ENCODE data around the gene MMP24OS.
A peak's percentile ranks its signal among the peaks of the same experiment; 100 is the strongest.
"Not testable (repeated sequence)": the region's sequence is repeated elsewhere in the genome, so short reads cannot be mapped to it uniquely, and the experiment has no call there.

The MMP24OS gene

GRCh38 chr20:35262731-35263531 lies 15.0 kb downstream of the MMP24OS start:
- in situ Hi-C loops (cut with HindIII; ENCODE audit: low pct_ligation_motif_present, low pct_unique_long_range_greater_than_20kb, low sequenced_read_pairs): not testable (repeated sequence)
- DNase-seq: peak; percentile 94

- in situ Hi-C loops (cut with HindIII; ENCODE audit: low pct_ligation_motif_present, low pct_unique_long_range_greater_than_20kb, low sequenced_read_pairs); DNase-seq: not testable (repeated sequence)
Measured at GRCh38 chr20:35262321-35262720, 15.6 kb downstream of the MMP24OS start.

GRCh38 chr20:35260426-35260825 lies 17.5 kb downstream of the MMP24OS start:
- in situ Hi-C loops (cut with HindIII; ENCODE audit: low pct_ligation_motif_present, low pct_unique_long_range_greater_than_20kb, low sequenced_read_pairs): no loop called here
- DNase-seq: no peak

- no peak for DNase-seq
- in situ Hi-C loops (cut with HindIII; ENCODE audit: low pct_ligation_motif_present, low pct_unique_long_range_greater_than_20kb, low sequenced_read_pairs): no loop called here
Measured at GRCh38 chr20:35257175-35257909, 20.6 kb downstream of the MMP24OS start.

GRCh38 chr20:35254448-35254999 lies 23.4 kb downstream of the MMP24OS start:
- in situ Hi-C loops (cut with HindIII; ENCODE audit: low pct_ligation_motif_present, low pct_unique_long_range_greater_than_20kb, low sequenced_read_pairs): no loop called here
- DNase-seq: no peak

GRCh38 chr20:35253010-35253409 lies 24.9 kb downstream of the MMP24OS start:
- no peak for DNase-seq
- in situ Hi-C loops (cut with HindIII; ENCODE audit: low pct_ligation_motif_present, low pct_unique_long_range_greater_than_20kb, low sequenced_read_pairs): no loop called here

DNA sequence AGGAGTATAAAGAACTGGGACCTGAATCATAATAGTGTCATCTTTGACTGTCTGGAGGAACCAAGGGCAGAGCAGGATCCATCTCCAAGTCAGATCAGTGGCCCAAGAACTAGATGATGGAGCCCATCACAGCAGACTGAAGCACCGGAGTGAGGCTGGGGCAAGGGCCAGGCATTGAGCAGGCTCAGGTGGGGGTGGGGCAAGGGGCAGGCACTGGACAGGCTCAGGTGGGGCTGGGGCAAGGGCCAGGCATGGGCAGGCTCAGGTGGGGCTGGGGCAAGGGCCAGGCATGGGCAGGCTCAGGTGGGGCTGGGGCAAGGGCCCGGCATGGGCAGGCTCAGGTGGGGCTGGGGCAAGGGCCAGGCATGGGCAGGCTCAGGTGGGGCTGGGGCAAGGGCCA lies 25.3 kb downstream of the MMP24OS start:
- in situ Hi-C loops (cut with HindIII; ENCODE audit: low pct_ligation_motif_present, low pct_unique_long_range_greater_than_20kb, low sequenced_read_pairs); DNase-seq: not testable (repeated sequence)

- in situ Hi-C loops (cut with HindIII; ENCODE audit: low pct_ligation_motif_present, low pct_unique_long_range_greater_than_20kb, low sequenced_read_pairs): no loop called here
- no peak for DNase-seq
Measured at GRCh38 chr20:35252037-35252461, 25.9 kb downstream of the MMP24OS start.

- no peak for DNase-seq
- in situ Hi-C loops (cut with HindIII; ENCODE audit: low pct_ligation_motif_present, low pct_unique_long_range_greater_than_20kb, low sequenced_read_pairs): no loop called here
Measured at GRCh38 chr20:35251613-35251940, 26.3 kb downstream of the MMP24OS start.

GRCh38 chr20:35248641-35249475 lies 29.1 kb downstream of the MMP24OS start:
- in situ Hi-C loops (cut with HindIII; ENCODE audit: low pct_ligation_motif_present, low pct_unique_long_range_greater_than_20kb, low sequenced_read_pairs): no loop called here
- DNase-seq: no peak

DNA sequence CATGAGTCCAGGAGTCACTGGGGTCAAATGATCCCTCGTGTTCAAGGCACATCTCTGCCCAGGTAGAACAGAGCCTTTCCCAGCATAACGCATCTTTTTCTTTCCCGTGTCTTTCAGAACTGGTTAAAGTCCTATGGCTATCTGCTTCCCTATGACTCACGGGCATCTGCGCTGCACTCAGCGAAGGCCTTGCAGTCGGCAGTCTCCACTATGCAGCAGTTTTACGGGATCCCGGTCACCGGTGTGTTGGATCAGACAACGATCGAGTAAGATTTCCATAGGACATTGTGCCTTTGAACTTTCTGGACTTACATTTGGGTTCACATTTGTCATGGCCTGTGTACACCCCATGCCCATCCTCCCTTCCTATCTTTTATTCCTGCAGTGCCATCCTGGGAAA lies 31.2 kb downstream of the MMP24OS start:
- no peak for DNase-seq
- in situ Hi-C loops (cut with HindIII; ENCODE audit: low pct_ligation_motif_present, low pct_unique_long_range_greater_than_20kb, low sequenced_read_pairs): no loop called here

DNA sequence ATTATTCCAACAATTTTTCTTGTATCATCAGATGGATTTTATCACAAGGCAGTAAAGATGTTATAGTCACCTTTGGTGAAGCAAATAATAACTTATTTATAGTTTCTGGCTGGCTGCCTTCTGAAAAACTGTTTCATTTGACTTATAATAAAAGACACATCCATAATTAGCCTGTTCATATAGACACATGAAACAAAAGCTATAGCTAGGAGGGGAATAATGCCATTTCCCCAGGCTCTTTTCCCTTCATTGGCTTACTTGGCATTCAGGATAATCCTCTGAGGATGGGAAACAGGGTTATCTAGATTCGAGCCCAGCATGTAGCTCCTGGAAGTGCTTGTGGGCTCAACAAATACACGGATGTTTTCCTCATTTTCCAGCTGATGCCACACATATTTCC lies 33.9 kb downstream of the MMP24OS start:
- no peak for DNase-seq
- in situ Hi-C loops (cut with HindIII; ENCODE audit: low pct_ligation_motif_present, low pct_unique_long_range_greater_than_20kb, low sequenced_read_pairs): no loop called here

DNA sequence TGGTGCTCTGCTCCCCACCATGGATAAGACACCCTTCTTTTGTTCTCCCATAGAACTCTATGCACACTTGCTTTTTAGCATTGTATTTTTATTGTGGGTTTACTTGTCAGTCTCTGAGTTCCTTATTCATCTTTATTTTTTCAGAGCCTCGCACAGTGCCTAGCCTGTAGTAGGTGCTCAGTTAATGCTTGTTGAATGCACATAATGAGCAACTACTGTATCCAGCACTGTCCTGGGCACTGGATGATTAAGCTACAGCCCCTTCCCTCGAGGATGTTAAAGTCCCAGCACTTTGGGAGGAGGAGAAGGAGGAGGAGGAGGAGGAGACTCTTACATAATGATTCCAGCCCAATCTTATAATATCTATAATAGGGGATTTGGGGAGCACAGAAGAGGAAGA lies 34.6 kb downstream of the MMP24OS start:
- in situ Hi-C loops (cut with HindIII; ENCODE audit: low pct_ligation_motif_present, low pct_unique_long_range_greater_than_20kb, low sequenced_read_pairs): no loop called here
- no peak for DNase-seq

DNA sequence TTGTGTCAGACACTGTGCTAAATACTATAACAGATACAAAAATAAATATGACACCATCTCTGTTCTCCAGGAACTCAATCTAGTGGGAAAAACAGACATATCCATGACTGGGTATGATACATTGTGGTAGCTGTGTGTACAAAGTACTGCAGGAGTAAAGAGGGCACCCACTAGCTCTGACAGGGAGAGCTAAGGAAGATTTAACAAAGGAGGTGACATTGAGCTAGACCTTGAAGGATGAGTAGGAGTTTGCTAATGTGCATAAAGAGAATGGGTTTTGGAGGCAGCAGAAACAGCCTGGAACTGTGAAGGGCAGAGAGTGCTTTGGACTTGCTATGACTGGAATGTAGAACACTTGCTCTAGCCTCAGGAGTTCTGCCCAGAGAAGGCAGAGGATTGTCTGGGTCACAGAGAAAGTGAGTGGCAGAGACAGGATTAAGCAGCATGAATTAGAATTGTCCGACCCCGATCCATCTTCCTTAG lies 37.1 kb downstream of the MMP24OS start:
- in situ Hi-C loops (cut with HindIII; ENCODE audit: low pct_ligation_motif_present, low pct_unique_long_range_greater_than_20kb, low sequenced_read_pairs): no loop called here
- no peak for DNase-seq

GRCh38 chr20:35240083-35240810 lies 37.7 kb downstream of the MMP24OS start:
- in situ Hi-C loops (cut with HindIII; ENCODE audit: low pct_ligation_motif_present, low pct_unique_long_range_greater_than_20kb, low sequenced_read_pairs): no loop called here
- no peak for DNase-seq

- in situ Hi-C loops (cut with HindIII; ENCODE audit: low pct_ligation_motif_present, low pct_unique_long_range_greater_than_20kb, low sequenced_read_pairs): no loop called here
- DNase-seq: no peak
Measured at GRCh38 chr20:35238735-35239134, 39.2 kb downstream of the MMP24OS start.

DNA sequence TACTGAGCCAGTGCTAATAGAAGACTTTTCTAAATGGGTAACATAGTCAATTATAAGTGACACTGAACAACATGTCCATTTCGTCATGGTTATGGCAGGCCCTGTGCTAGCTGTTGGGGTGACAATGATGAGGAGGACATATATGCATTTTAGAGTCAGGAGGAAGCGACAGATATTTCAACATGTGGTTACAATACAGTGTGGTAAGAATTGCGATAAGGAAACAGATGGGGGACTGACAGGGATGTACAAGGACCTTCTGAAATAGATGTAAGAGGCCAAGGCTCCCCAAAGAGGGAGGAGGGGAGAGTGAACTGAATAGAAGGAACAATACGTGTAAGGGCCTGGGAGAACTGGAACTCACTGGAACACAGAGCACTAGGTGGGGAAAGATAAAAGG lies 39.8 kb downstream of the MMP24OS start:
- no peak for DNase-seq
- in situ Hi-C loops (cut with HindIII; ENCODE audit: low pct_ligation_motif_present, low pct_unique_long_range_greater_than_20kb, low sequenced_read_pairs): no loop called here

DNA sequence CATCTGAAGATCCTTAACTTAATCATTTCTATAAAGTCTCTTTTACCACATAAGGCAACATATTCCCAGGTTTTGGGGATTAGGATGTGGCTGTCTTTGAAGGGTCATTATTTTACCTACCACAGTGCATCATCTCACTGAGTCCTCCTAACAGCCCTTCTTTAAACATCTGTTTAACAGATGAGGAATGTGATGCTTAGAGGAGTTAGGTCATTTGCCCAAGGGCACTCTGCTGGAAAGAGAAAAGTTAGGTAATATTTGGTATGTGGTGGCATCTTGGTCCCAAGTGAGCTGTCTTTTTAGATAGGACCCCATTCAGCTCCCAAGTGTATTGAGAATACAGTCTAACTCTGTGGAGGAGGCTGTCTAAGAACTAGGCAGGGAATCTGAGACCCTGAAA lies 40.4 kb downstream of the MMP24OS start:
- in situ Hi-C loops (cut with HindIII; ENCODE audit: low pct_ligation_motif_present, low pct_unique_long_range_greater_than_20kb, low sequenced_read_pairs): no loop called here
- no peak for DNase-seq
